NCI-H146 treated with DMSO at 0.1 percent for 48 hours (cell line): ENCODE data around the gene SLC24A3.

Experiments used
- DNase-seq: peaks from one replicate; lab custom pipeline; 2025; ENCODE audit not compliant: unreplicated experiment; lab: John Stamatoyannopoulos, UW

SLC24A3 gene

DNA sequence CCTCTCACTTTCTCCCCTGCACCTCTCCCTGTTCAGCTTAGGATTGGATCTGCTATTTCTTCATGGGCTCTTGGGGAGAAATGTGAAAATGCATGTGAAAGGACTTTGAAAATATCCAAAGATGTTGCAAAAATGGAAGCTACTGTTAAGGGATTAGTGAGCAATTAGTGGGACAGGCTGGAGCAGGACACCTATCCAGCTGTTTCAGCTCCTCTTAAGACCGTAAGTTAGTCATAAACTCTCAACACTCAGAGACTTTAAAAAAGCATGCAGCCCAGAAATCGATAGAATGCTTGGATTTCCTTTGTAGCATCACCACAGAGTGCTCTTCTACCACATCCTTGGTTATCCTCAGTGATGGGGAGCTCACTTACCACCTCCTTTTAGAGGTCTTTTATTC is 88.7 kb downstream of the SLC24A3 start:
- no peak for DNase-seq

DNA sequence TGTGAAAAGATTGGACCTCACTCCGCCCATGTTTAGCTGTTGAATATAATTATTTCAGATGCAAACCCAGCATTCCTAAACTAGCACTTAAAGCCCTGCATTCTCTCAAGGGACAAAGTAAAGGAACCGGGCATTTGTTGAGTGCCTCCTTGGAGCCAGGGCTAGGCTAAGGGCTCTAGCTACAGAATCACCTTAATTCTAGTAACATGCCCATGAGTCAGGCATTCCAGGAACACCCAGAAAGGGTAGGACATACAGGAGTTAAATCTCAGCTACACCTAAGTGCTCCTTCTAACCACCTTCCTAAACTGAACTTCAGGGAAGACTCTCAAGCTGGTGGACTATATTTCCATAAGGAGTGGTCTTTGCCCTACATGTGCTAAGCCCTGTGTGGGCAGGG is 89.4 kb downstream of the SLC24A3 start:
- DNase-seq: no peak

- no peak for DNase-seq
These were observed 90.3 kb downstream of the SLC24A3 start for GRCh38 chr20:19302714-19303113.

- no peak for DNase-seq
These were observed 91.9 kb downstream of the SLC24A3 start for GRCh38 chr20:19304389-19304788.

DNA sequence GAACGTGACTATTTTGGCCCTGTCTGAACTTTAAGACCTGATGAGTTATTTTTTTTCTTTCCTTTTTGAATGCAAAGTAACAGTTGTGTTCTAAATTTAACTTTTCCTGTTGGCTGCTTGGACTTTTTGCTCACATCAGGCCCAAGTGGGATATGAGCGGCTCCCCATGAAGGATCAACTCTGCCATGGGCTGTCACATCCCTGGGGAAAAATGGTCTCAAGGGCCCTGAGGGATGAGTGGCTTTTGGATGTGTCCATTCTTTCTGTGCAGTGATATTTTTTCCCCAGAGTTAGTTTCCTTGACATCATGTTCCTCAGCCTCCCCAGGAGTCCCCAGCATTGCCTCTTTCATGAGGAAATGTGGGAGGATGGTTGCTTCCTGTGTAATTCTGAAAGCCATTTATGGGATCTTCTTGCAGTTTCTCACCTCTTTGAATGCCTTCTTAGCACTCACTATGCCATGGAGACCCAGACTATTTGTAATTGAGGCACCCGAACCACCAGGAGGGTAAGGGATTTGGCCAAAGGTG is 92.5 kb downstream of the SLC24A3 start:
- DNase-seq: no peak

DNA sequence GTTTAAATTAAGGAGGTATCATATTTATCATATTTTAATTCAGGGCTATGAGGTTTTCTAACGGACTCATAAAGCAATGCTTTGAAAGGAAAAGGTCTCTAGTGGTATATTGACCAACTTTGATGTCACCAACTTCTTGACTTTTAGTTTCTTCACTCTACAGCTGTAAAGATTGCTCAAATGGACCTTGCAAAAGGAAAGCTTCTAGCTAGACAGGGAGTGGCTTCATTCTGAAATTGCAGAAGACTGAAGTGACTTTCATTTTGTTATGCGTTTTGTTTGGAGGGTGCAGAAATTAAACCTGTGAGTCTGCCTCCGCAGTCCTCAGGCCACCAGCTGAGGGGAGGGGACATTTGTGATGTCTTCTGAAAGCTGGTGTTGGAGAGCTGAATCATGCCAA is 95.7 kb downstream of the SLC24A3 start:
- DNase-seq: no peak

DNA sequence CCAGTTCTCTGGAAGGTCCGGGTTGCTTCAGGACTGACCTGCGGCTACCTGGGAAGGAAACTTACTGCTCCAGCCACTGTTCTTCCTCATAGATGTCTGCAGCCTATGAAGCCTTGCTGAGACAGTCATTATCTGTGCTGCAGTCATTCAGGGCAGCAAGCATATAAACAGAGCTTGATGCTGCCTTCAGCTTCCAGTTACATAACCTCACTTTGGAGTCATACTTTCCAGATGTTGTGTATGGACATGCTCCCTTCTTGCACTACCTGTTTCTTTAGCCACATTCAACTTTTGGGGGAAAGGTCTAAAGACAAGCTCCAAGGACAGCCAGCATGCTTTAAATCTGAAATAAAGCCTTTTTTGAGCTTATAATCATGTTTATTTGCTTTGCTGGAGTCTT is 98.1 kb downstream of the SLC24A3 start:
- DNase-seq: no peak

GRCh38 chr20:19313342-19314069 is 101.1 kb downstream of the SLC24A3 start:
- no peak for DNase-seq

GRCh38 chr20:19314621-19315020 is 102.2 kb downstream of the SLC24A3 start:
- no peak for DNase-seq

DNA sequence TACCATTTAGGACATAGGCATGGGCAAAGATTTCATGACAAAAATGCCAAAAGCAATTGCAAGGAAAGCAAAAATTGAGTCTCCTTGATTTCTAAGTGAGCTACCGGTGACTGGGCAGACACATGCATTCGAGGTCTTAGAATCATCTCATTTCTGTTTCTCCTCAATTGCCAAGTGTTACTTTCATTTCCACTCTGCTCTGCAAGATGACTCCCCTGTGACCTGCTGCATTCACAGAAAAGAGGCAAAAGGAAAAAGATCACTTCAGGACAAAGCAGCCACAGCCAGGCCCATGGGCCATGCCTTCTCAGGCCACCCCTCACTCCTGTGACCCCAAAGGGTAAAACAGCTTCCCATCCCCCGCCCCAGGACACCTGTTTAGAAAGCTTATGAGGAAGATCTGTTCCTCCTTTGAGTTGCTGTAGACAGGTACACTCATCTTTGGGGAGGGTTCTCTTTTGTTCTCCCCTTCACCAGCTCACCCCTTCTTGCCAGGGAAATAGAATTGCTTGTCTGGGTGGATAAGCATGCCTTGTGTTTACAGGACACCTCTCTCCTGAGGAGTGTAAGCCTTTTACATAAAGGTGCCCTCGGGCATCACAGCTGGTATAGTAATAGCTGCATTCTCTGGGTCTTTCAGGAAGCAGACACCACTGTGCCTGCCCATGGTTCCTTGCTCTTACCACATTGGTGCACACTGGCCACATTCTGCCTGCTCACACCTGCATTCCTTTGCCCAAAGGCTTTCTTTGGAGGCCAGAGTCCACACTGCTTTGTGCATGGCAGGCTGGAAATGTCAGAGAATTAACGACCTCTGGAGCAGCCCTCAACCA is 105.0 kb downstream of the SLC24A3 start:
- DNase-seq: no peak

DNA sequence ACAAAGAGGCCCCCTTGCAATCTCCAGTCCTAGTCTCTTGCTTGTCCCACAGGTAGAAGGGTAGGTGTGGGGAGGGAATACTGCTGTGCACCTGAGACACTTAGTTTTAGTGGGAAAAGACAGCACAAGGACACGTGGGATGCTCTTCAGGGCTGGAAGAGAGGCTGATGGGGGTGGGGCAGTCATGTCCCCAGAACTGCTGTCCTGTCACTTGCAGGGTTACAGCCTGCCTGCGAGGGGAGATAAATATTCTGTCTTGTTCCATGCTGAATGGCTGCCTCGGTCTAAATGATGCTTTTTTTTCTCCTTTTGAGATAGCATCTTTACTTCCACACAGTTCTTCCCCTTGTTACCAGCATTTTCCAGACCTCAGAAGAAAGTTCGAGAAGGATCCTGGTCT is 106.2 kb downstream of the SLC24A3 start:
- no peak for DNase-seq

DNA sequence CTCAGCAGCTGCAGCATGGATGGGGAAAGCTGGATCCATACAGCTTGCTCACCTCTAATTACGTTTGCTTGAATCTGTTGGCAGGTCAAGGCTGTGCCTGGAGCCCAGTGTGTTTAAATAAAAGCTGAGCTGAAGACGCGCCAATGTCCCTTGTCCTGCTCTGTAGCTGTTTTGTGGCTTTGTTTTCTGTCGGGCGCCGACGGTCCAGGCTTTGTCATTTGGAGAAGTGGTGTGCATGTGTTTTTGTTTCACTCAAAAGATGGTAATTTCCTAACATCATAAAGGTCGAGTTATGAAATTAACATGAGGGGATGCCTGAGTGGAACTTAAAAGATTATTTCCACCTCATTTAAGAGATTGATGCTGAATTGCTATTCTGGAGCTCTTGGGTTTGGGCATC is 107.6 kb downstream of the SLC24A3 start:
- no peak for DNase-seq

- no peak for DNase-seq
These were observed 108.7 kb downstream of the SLC24A3 start for GRCh38 chr20:19321176-19321575.

DNA sequence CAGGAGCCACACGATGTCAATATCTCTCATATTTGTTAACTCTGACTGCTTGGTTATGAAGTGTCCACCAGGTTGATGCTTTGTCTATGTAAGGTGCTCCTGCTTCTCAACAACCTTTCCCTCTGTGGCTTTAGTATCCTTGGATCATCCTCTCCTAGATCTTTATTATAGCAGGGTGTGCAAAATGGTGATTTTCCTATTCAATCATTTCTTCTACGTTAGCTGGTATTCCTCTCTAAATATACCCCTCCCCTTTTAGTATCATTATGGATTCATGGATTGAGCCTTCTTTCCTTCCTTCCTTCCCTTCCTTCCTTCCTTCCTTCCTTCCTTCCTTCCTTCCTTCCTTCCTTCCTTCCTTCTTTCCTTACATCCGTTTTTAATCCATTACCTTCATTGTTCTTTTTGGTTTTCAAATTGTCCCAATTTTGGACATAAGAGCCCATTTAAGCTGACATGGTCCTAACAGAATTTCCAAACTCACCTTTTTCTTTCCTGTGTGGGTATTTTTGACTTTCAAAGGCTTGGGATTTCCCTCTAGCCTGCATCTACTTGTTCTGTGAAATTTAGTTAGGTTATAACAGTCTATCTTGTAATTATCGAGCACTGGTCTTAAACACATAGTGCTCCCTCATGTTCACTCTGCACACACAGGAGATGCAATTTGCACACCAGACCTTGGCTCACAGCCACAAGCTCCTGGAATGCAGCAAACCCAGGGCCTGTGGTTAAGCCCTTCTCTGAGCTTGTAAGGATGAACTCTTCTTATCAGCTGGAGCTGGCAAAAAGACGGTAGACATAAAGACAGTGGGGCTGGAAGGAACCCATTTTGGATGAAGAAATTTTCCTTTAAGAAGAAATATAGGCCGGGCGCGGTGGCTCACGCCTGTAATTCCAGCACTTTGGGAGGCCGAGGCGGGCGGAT is 109.9 kb downstream of the SLC24A3 start:
- no peak for DNase-seq

DNA sequence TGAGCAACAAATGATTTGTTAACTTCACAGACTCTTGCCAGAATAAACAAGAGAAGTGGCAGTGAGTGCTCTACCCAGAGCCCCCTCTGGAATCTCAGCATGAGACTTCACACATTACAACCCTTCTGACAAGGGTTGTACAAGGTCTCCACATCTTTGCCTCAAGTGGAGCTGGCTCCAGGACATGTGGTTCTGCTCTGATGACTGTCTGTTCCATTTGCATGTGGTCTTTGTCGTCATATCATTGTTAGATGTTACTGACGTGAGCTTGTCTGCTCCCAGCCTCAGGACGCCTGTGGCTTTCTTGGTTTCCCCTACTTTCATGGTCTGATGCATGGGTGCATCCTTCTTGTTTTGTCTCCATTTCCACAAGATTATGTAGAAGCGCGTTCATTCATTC is 115.0 kb downstream of the SLC24A3 start:
- DNase-seq: no peak

GRCh38 chr20:19328676-19329075 is 116.2 kb downstream of the SLC24A3 start:
- DNase-seq: no peak

DNA sequence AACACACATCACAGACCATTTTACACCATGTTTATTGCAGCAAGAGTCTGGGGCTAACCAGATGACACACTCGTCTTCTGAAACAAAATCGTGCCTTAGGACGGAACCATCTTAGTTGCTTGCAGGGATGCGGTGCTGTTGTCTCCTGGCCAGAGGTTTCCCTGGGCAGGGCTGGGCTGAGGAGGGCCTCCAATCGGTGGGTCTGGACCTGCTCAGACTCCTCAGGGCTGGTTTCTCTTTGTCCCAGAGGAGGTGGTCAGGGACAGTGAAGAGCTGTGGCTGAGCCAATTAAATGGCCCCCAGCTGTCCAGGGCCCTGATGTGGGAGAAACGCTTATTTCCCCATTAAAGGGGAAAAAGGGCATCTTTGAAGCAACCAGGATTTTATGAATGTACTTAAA is 117.6 kb downstream of the SLC24A3 start:
- DNase-seq: no peak

DNA sequence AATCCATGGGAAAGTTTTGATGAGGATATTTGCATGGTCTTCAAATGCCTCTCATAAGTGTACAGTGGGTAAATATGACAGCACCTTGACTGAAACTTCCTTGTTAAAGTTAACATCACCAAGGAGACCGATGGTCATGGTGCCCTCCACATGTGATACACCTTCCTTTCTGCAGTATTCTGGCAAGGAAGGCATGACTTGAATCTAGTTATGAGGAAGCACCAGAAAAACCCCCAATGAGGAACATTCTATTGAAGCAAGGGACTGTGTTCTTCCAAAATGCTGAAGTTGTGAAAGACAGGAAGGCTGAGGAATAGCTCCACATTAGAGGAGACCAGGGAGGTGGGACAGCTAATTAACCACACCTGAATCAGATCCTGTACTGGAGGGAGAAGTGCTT is 118.3 kb downstream of the SLC24A3 start:
- DNase-seq: no peak

GRCh38 chr20:19333563-19333962 is 121.1 kb downstream of the SLC24A3 start:
- no peak for DNase-seq

DNA sequence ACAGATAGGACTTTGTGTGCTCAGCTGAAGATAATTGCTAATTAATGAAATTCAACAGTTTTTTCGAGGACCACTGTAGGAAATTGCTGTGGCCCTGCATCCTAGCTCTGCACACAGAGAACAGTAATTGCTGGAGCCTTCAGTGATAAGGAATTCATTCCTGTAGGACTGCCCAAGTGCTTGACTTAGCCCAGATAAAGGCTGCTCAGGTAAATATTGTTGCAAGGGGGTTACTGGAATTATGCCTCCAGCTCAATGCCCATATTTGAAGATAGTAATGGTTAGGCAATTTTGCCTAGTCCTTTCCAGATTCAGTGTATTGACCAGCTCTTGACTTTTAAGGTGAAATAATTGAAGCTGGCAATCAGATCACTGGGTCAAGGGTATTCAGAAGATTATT is 122.9 kb downstream of the SLC24A3 start:
- DNase-seq: no peak

GRCh38 chr20:19335916-19336315 is 123.5 kb downstream of the SLC24A3 start:
- no peak for DNase-seq
